GM12878 (cell line): ENCODE data around the gene ENO2. TPM values are rescaled to one million over a fixed set of nuclear protein-coding genes. Genes with fewer than 3 reads are reported as not detected.

ENCODE experiments used
- CBX3 ChIP-seq: fragments of 200-600 bp; sonication (generic); IDR thresholded peaks from 2 replicates; pipeline ENCODE4 v1.6.1; 2016; ENCODE audit warnings: low read depth, borderline replicate concordance
- EP300 ChIP-seq, 2 experiments: fragments of 150-350 bp in 1 of 2; IDR thresholded peaks; 2 replicates each; pipeline ENCODE4 v1.6.1; 2011 to 2012; ENCODE audit warnings: low read depth in 2 of 2, low read length in 2 of 2, borderline replicate concordance in 1 of 2, improper control_type of control experiment in 1 of 2, inconsistent platforms in 1 of 2; ENCODE audit not compliant: control insufficient read depth in 1 of 2
- ESRRA ChIP-seq: IDR thresholded peaks from 2 replicates; pipeline ENCODE4 v1.6.1; 2012; ENCODE audit warnings: mild to moderate bottlenecking, low read length, improper control_type of control experiment
- JUNB ChIP-seq: IDR thresholded peaks from 2 replicates; pipeline ENCODE4 v1.6.1; 2016; ENCODE audit warnings: antibody characterized with exemption, mild to moderate bottlenecking
- LARP7 ChIP-seq: fragments of 450-650 bp; IDR thresholded peaks from 2 replicates; pipeline ENCODE4 v1.6.1; 2017; ENCODE audit warnings: mild to moderate bottlenecking
- MEF2B ChIP-seq: fragments of 450-650 bp; IDR thresholded peaks from 2 replicates; pipeline ENCODE4 v1.6.1; 2018; ENCODE audit warnings: mild to moderate bottlenecking, moderate library complexity; ENCODE audit not compliant: partially characterized antibody, poor library complexity, severe bottlenecking
- POU2F2 ChIP-seq: IDR thresholded peaks from 3 replicates; pipeline ENCODE4 v1.6.1; 2011; ENCODE audit warnings: low read depth, mild to moderate bottlenecking, low read length, borderline replicate concordance
- RAD21 ChIP-seq: IDR thresholded peaks from 2 replicates; pipeline ENCODE4 v1.6.1; 2011; ENCODE audit warnings: mild to moderate bottlenecking, low read depth, low read length, moderate library complexity; ENCODE audit not compliant: insufficient read depth
- SMARCA5 ChIP-seq: fragments of 450-650 bp; IDR thresholded peaks from 2 replicates; pipeline ENCODE4 v1.6.1; 2017; ENCODE audit warnings: mild to moderate bottlenecking
- SMC3 ChIP-seq: IDR thresholded peaks from 2 replicates; pipeline ENCODE4 v1.6.1; 2011; ENCODE audit warnings: low read length, improper control_type of control experiment, borderline replicate concordance
- SP1 ChIP-seq: IDR thresholded peaks from one replicate; pipeline ENCODE4 v1.6.1; 2011; ENCODE audit warnings: low read depth, low read length
- SREBF1 ChIP-seq: IDR thresholded peaks from 2 replicates; pipeline ENCODE4 v1.6.1; 2012; ENCODE audit warnings: mild to moderate bottlenecking, low read length
- SRF ChIP-seq, 2 experiments: IDR thresholded peaks; 2 replicates each; pipeline ENCODE4 v1.6.1; 2011; ENCODE audit warnings: low read depth in 2 of 2, low read length in 2 of 2, mild to moderate bottlenecking in 1 of 2, moderate library complexity in 1 of 2
- TARDBP ChIP-seq: IDR thresholded peaks from 2 replicates; pipeline ENCODE4 v1.6.1; 2016; ENCODE audit warnings: borderline replicate concordance
- WRNIP1 ChIP-seq: IDR thresholded peaks from 2 replicates; pipeline ENCODE4 v1.6.1; 2011; ENCODE audit warnings: low read depth, low read length, improper control_type of control experiment, borderline replicate concordance
- YBX1 ChIP-seq: fragments of 450-650 bp; IDR thresholded peaks from 2 replicates; pipeline ENCODE4 v1.6.1; 2016; ENCODE audit warnings: antibody characterized with exemption
- YY1 ChIP-seq: IDR thresholded peaks from 2 replicates; pipeline ENCODE4 v1.6.1; 2011; ENCODE audit warnings: low read depth, mild to moderate bottlenecking, low read length
- polyA plus RNA-seq, 11 experiments: library from polyadenylated mRNA; depleted of rRNA in 4 of 11; unstranded in 6 of 11; stranded (reverse) in 5 of 11; fragments of >200 nt; fragmentation: Nextera tagmentation in 4 of 11; fragmentation: Illumina TruSeq in 1 of 11; extraction: Ambion mirVana in 4 of 11; extraction: Trizol in 1 of 11; gene quantifications; 1 replicate in 1 of 11; 2 replicates in 10 of 11; pipeline versions ENCODE4 v1.2.1 to v1.2.3, GENCODE V29; 2011 to 2016; ENCODE audit warnings: inconsistent platforms in 2 of 11, missing spikeins in 2 of 11, low read depth in 1 of 11
- total RNA-seq, 4 experiments: library from RNA; depleted of rRNA in 3 of 4; stranded (reverse); fragments of >200 nt in 3 of 4; fragmentation: Illumina TruSeq in 1 of 4; extraction: Trizol in 1 of 4; gene quantifications; 2 replicates each; pipeline versions ENCODE4 v1.2.1 to v1.2.3, GENCODE V29; 2013 to 2021
- TF ChIP-seq, protein P1 (sequence below): IDR thresholded peaks from 2 replicates; pipeline ENCODE4 v1.6.1; 2011; ENCODE audit warnings: mild to moderate bottlenecking, low read depth, low read length, moderate library complexity; ENCODE audit not compliant: insufficient replicate concordance
- TF ChIP-seq, protein P2 (sequence below): IDR thresholded peaks from 2 replicates; pipeline ENCODE4 v1.6.1; 2011; ENCODE audit warnings: borderline replicate concordance, low read depth, mild to moderate bottlenecking, moderate library complexity, mixed read lengths, low read length; ENCODE audit not compliant: insufficient read depth; ENCODE audit errors: extremely low read length
- TF ChIP-seq, protein P3 (sequence below): fragments of 450-650 bp; IDR thresholded peaks from 2 replicates; pipeline ENCODE4 v1.6.1; 2017; ENCODE audit warnings: antibody characterized with exemption, mild to moderate bottlenecking, moderate library complexity

The ENO2 gene
- total and polyA plus RNA-seq, 10 of the 15 experiments (the other 5 are each of a cell fraction or from before 2014, with no cell fraction given): 24.8 to 196 (median 43.1) TPM

DNA sequence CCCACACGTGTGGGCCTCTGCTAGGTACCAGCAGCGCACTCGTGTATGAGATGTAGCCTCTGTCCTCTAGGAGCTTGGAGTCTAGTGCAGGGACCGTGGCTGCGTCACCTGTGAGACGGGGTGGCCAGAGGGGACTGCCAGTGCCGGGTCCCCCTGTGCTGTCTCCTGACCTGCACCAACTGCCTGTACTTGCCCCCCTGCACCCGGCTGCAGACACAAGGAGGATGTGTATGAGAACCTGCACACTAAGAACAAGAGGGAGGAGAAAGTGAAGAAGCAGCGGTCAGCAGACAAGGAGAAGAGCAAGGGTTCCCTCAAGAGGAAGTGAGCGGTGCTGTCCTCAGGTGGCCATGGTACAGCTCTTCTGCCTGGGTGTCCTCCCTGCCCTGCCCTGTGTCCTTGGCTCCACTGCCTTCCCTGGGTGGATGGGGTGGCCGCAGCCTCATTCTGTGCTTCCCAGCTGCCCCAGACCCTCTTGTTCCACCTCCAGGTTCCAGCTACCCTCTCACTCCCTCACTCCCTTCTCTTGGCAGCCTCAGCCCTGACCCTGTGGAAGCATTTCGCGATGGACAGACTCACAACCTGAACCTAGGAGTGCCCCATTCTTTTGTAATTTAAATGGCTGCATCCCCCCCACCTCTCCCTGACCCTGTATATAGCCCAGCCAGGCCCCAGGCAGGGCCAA is 46.4 kb downstream of the ENO2 start (continued):
- TF ChIP-seq WRNIP1 (no peak), EP300 (IDR thresholded peaks at IDR 0.05; ENCODE audit: borderline replicate concordance in 1 of 2, control insufficient read depth in 1 of 2, low read depth in 2 of 2, low read length in 2 of 2) (0 out of 4 replicates have a peak, but pooled peaks of 1 of the 2 experiments have one; percentile 23), RAD21 (peak; percentile 76), LARP7 (no peak; the same call in 1 of the 2 replicates), CBX3 (no peak), SREBF1 (no peak), YY1 (peak; percentile 60), SP1 (no peak), SRF (IDR thresholded peaks at IDR 0.05; ENCODE audit: low read depth in 2 of 2, low read length in 2 of 2) (0 out of 4 replicates have a peak, but pooled peaks of 1 of the 2 experiments have one; percentile 21), JUNB (peak; percentile 35; the same call in 1 of the 2 replicates), ESRRA (no peak), SMARCA5 (peak; percentile 73), SMC3 (peak; percentile 64), MEF2B (peak; percentile 13), POU2F2 (peak; percentile 57; the same call in 2 of the 3 replicates), TARDBP (0 out of 2 replicates have a peak, but pooled peaks have one; percentile 18), YBX1 (no peak)
- TF ChIP-seq, protein P1, sequence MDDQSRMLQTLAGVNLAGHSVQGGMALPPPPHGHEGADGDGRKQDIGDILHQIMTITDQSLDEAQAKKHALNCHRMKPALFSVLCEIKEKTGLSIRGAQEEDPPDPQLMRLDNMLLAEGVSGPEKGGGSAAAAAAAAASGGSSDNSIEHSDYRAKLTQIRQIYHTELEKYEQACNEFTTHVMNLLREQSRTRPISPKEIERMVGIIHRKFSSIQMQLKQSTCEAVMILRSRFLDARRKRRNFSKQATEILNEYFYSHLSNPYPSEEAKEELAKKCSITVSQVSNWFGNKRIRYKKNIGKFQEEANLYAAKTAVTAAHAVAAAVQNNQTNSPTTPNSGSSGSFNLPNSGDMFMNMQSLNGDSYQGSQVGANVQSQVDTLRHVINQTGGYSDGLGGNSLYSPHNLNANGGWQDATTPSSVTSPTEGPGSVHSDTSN: no peak
- TF ChIP-seq, protein P2, sequence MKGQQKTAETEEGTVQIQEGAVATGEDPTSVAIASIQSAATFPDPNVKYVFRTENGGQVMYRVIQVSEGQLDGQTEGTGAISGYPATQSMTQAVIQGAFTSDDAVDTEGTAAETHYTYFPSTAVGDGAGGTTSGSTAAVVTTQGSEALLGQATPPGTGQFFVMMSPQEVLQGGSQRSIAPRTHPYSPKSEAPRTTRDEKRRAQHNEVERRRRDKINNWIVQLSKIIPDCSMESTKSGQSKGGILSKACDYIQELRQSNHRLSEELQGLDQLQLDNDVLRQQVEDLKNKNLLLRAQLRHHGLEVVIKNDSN: no peak
- TF ChIP-seq, protein P3, sequence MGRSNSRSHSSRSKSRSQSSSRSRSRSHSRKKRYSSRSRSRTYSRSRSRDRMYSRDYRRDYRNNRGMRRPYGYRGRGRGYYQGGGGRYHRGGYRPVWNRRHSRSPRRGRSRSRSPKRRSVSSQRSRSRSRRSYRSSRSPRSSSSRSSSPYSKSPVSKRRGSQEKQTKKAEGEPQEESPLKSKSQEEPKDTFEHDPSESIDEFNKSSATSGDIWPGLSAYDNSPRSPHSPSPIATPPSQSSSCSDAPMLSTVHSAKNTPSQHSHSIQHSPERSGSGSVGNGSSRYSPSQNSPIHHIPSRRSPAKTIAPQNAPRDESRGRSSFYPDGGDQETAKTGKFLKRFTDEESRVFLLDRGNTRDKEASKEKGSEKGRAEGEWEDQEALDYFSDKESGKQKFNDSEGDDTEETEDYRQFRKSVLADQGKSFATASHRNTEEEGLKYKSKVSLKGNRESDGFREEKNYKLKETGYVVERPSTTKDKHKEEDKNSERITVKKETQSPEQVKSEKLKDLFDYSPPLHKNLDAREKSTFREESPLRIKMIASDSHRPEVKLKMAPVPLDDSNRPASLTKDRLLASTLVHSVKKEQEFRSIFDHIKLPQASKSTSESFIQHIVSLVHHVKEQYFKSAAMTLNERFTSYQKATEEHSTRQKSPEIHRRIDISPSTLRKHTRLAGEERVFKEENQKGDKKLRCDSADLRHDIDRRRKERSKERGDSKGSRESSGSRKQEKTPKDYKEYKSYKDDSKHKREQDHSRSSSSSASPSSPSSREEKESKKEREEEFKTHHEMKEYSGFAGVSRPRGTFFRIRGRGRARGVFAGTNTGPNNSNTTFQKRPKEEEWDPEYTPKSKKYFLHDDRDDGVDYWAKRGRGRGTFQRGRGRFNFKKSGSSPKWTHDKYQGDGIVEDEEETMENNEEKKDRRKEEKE: no peak
